ENCODE results near the gene TRMT1L. TPM values are rescaled to one million over a fixed set of nuclear protein-coding genes. Genes with fewer than 3 reads are reported as not detected.

Gene TRMT1L
- total and polyA plus RNA-seq, 9 donors: 8.0 to 24.9 (median 15.8) TPM

DNA sequence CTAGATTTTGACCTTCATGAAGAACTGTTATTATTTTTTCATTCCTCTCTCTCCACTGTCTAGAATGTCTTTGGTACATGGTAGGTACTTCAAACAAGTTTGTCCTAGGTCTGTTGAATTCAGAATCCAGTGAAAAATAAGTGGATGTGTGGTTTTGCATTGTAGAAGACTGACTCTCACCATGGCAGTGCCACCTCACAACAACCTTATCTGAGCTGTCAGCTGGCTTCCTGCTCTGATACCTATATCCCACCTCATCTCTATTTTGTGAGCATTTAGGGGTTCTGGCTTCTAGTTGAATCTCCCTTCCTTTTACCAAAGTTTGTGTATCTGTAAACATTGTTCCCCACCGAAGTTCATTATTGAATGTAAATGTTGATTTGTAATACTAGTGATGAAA is 9.4 kb upstream of the TRMT1L start:
- no peaks in the 10 kb centered on the region for H3K9me3 ChIP-seq
- WGBS, 3 donors: 56 to 70% (median 56%) methylated on average over 1 of the region's 1 CpG
- intact Hi-C loops (cut with DNase I): no loop called here

DNA sequence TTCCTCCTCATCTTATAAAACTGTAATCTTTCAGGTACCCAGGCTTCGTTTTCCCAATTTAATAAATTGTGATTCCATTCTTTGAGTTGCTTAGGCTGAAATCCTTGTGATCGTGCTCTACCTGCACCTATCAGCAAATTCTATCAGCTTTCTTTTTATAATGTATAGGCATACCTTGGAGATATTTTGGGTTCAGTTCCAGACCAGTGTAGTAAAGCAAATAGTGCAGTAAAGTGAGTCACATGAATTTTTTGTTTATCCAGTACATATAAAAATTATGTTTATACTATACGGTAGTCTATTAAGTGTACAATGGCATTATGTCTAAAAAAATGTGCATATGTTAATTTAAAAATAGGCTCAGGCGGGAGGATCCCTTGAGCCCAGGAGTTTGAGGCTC is 5.7 kb upstream of the TRMT1L start:
- TF ChIP-seq POLR2A (IDR thresholded peaks at IDR 0.05) (no peak), EP300 (IDR thresholded peaks at IDR 0.05) (no peak)
- TF ChIP-seq, protein P1, sequence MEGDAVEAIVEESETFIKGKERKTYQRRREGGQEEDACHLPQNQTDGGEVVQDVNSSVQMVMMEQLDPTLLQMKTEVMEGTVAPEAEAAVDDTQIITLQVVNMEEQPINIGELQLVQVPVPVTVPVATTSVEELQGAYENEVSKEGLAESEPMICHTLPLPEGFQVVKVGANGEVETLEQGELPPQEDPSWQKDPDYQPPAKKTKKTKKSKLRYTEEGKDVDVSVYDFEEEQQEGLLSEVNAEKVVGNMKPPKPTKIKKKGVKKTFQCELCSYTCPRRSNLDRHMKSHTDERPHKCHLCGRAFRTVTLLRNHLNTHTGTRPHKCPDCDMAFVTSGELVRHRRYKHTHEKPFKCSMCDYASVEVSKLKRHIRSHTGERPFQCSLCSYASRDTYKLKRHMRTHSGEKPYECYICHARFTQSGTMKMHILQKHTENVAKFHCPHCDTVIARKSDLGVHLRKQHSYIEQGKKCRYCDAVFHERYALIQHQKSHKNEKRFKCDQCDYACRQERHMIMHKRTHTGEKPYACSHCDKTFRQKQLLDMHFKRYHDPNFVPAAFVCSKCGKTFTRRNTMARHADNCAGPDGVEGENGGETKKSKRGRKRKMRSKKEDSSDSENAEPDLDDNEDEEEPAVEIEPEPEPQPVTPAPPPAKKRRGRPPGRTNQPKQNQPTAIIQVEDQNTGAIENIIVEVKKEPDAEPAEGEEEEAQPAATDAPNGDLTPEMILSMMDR (IDR thresholded peaks at IDR 0.05): no peak
- H3K9me3 ChIP-seq: no peaks in the 10 kb centered on the region
- no peaks in the 10 kb centered on the region for H3K36me3 ChIP-seq
- H3K4me3 ChIP-seq: no peak overlapping the region
- H3K27me3 ChIP-seq: no peaks in the 10 kb centered on the region
- 90 to 92% (median 92%) methylated on average over 4 of the region's 4 CpGs for WGBS, 3 donors
- no peak for DNase-seq
- no peak overlapping the region for H3K27ac ChIP-seq
- H3K4me1 ChIP-seq (ENCODE audit: insufficient read depth): peaks cover 2% of the 10 kb centered on the region
- intact Hi-C loops (cut with DNase I): no loop called here

More for the DNA sequence above, 9.4 kb upstream of the TRMT1L start:
- H3K4me1 ChIP-seq (ENCODE audit: insufficient read depth): no peaks in the 10 kb centered on the region
- no peak overlapping the region for H3K27ac ChIP-seq
- DNase-seq: no peak
- H3K36me3 ChIP-seq: no peaks in the 10 kb centered on the region
- no peaks in the 10 kb centered on the region for H3K27me3 ChIP-seq
- H3K4me3 ChIP-seq: no peak overlapping the region
- TF ChIP-seq EP300 (IDR thresholded peaks at IDR 0.05) (no peak), POLR2A (IDR thresholded peaks at IDR 0.05) (no peak)
- TF ChIP-seq, protein P1 (IDR thresholded peaks at IDR 0.05): no peak

DNA sequence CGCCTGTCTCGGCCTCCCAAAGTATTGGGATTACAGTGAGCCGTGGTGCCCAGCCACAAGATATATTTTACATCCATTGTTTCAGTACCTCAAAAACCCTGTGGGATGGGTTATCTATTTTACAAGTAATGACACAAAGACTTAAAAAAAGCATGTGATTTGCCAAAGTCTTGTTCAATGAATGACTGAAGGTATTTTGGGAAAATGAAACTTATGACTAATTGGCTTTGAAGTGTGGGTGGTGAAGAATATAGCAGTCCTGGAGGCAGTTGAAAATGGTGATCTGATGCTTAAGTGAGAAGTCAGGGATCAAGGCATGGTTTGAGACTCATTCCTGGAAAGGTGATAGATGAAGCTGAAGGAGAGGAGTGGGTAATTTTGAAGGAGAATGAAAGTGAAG is 3.2 kb upstream of the TRMT1L start:
- Histone ChIP-seq H3K27me3 (no peaks in the 10 kb centered on the region), H3K4me1 (ENCODE audit: insufficient read depth) (peaks cover 2% of the 10 kb centered on the region), H3K27ac (no peak overlapping the region), H3K9me3 (no peaks in the 10 kb centered on the region), H3K4me3 (no peak overlapping the region), H3K36me3 (no peaks in the 10 kb centered on the region)
- WGBS, 3 donors: 93 to 98% (median 93%) methylated on average over 3 of the region's 3 CpGs
- no peak for DNase-seq
- TF ChIP-seq EP300 (IDR thresholded peaks at IDR 0.05) (no peak), POLR2A (IDR thresholded peaks at IDR 0.05) (no peak)
- TF ChIP-seq, protein P1 (IDR thresholded peaks at IDR 0.05): no peak
- intact Hi-C loops (cut with DNase I): loop anchor here in 2 of 4 donors (5.0 to 10.0 kb wide), 2 partner anchors 115 to 157 kb away; partner anchors contain the start of genes IVNS1ABP (in 1 of the 2) and RNF2 (in 1 of the 2)

DNA sequence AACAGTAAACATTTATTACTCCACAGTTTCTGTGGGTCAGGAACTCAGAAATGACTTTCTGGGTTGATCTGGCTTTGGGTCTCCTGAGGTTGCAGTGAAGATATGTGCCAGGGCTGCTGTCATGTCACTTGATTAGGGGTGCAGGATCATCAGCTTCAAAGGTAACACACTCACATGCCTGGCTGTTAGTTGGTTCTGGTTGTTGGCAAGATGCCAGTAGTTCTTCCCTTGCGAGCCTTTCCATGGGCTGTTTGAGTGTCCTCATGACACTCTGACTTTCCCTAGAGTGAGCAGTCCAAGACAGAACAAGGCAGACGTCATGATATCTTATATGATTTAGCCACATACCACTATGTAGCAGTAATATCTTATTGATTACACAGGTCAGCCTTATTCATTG is 2.0 kb upstream of the TRMT1L start:
- Histone ChIP-seq H3K36me3 (no peaks in the 10 kb centered on the region), H3K4me3 (no peak overlapping the region), H3K27me3 (no peaks in the 10 kb centered on the region), H3K27ac (no peak overlapping the region), H3K4me1 (ENCODE audit: insufficient read depth) (peaks cover 2% of the 10 kb centered on the region), H3K9me3 (no peaks in the 10 kb centered on the region)
- DNase-seq: no peak
- WGBS, 3 donors: 70 to 89% (median 79%) methylated on average over 2 of the region's 2 CpGs
- intact Hi-C loops (cut with DNase I): loop anchor here in 2 of 4 donors (5.0 to 10.0 kb wide), 2 partner anchors 114 to 159 kb away; partner anchors contain the start of genes IVNS1ABP (in 1 of the 2) and RNF2 (in 1 of the 2)
- TF ChIP-seq EP300 (IDR thresholded peaks at IDR 0.05) (no peak), POLR2A (IDR thresholded peaks at IDR 0.05) (no peak)
- TF ChIP-seq, protein P1 (IDR thresholded peaks at IDR 0.05): no peak

Measured in ovary (tissue), 9 donors.